HepG2 (cell line): ENCODE measurements around the gene ZIC4. TPM values are rescaled to one million over a fixed set of nuclear protein-coding genes. Genes with fewer than 3 reads are reported as not detected.

Experiments used
- DMAP1 ChIP-seq: IDR thresholded peaks from 2 replicates; pipeline ENCODE4 v1.6.1; 2016
- ELF3 ChIP-seq: IDR thresholded peaks from 2 replicates; pipeline ENCODE4 v1.6.1; 2016; ENCODE audit warnings: missing genetic modification reagents, missing compliant biosample characterization
- FOSL2 ChIP-seq: sonication (generic); formaldehyde crosslinking; IDR thresholded peaks from 2 replicates; pipeline ENCODE4 v1.4.0; 2020; ENCODE audit warnings: missing genetic modification reagents
- HMG20A ChIP-seq: IDR thresholded peaks from 2 replicates; pipeline ENCODE4 v1.6.1; 2016; ENCODE audit warnings: borderline replicate concordance
- HNF4G ChIP-seq, 2 experiments: sonication (generic) in 1 of 2; formaldehyde crosslinking in 1 of 2; IDR thresholded peaks; 2 replicates each; pipeline versions ENCODE4 v1.4.0 to v1.6.1; 2011 to 2020; ENCODE audit warnings: borderline replicate concordance in 2 of 2, low read depth in 2 of 2, mild to moderate bottlenecking in 2 of 2, low read length in 1 of 2, missing genetic modification reagents in 1 of 2, moderate library complexity in 1 of 2
- MIER3 ChIP-seq: IDR thresholded peaks from 2 replicates; pipeline ENCODE4 v1.6.1; 2016; ENCODE audit warnings: missing compliant biosample characterization, borderline replicate concordance
- MIXL1 ChIP-seq: IDR thresholded peaks from 2 replicates; pipeline ENCODE4 v1.6.1; 2016
- PRDM15 ChIP-seq: sonication (generic); formaldehyde crosslinking; IDR thresholded peaks from 2 replicates; pipeline ENCODE4 v1.4.0; 2020; ENCODE audit warnings: missing genetic modification reagents
- SIX1 ChIP-seq: sonication (generic); formaldehyde crosslinking; IDR thresholded peaks from 2 replicates; pipeline ENCODE4 v1.4.0; 2020; ENCODE audit warnings: missing genetic modification reagents, borderline replicate concordance
- TEAD3 ChIP-seq: optimal IDR thresholded peaks from 2 replicates; pipeline ENCODE3; 2016; ENCODE audit warnings: borderline replicate concordance
- ZGPAT ChIP-seq: IDR thresholded peaks from 2 replicates; pipeline ENCODE4 v1.6.1; 2016; ENCODE audit warnings: mild to moderate bottlenecking
- ZNF12 ChIP-seq: sonication (generic); formaldehyde crosslinking; IDR thresholded peaks from 2 replicates; pipeline ENCODE4 v1.5.0; 2020; ENCODE audit warnings: missing genetic modification reagents
- ZNF431 ChIP-seq: sonication (generic); formaldehyde crosslinking; IDR thresholded peaks from 2 replicates; pipeline ENCODE4 v1.9.0; 2022; ENCODE audit warnings: missing genetic modification reagents, low read depth, mild to moderate bottlenecking, borderline replicate concordance
- ZNF7 ChIP-seq: IDR thresholded peaks from 2 replicates; pipeline ENCODE4 v1.6.1; 2016; ENCODE audit warnings: missing biosample characterization, missing genetic modification reagents
- polyA plus RNA-seq, 8 experiments: library from polyadenylated mRNA; depleted of rRNA in 3 of 8; stranded (reverse) in 7 of 8; unstranded in 1 of 8; fragments of >200 nt; fragmentation: Illumina TruSeq in 4 of 8; extraction: Trizol in 4 of 8; gene quantifications; 2 replicates each; pipeline versions ENCODE4 v1.2.1 to v1.2.3, GENCODE V29; 2011 to 2016; ENCODE audit warnings: low read depth in 4 of 8, missing spikeins in 1 of 8, mixed read lengths in 1 of 8; ENCODE audit not compliant: insufficient read depth in 1 of 8
- total RNA-seq, 5 experiments: library from RNA; depleted of rRNA; stranded (reverse); fragments of >200 nt; fragmentation: Illumina TruSeq; extraction: Trizol; gene quantifications; 2 replicates each; pipeline ENCODE4 v1.2.3, GENCODE V29; 2016; ENCODE audit warnings: low read depth in 1 of 5
- TF ChIP-seq, protein P1 (sequence below): sonication (generic); formaldehyde crosslinking; IDR thresholded peaks from 2 replicates; pipeline ENCODE4 v1.8.0; 2023; ENCODE audit warnings: mild to moderate bottlenecking, missing genetic modification reagents
- TF ChIP-seq, protein P2 (sequence below): sonication (generic); formaldehyde crosslinking; conservative IDR thresholded peaks from 2 replicates; pipeline ENCODE4 v1.4.0; 2020; ENCODE audit warnings: mild to moderate bottlenecking, missing genetic modification reagents, moderate library complexity
- TF ChIP-seq, protein P3 (sequence below): sonication (generic); formaldehyde crosslinking; IDR thresholded peaks from 2 replicates; pipeline ENCODE4 v1.9.0; 2021; ENCODE audit warnings: missing genetic modification reagents, borderline replicate concordance

Gene ZIC4
- total and polyA plus RNA-seq, 2 of the 13 experiments (the other 11 are each of a cell fraction or from before 2014, with no cell fraction given): not detected

- peak; percentile 43; the same call in 1 of the 2 replicates for TF ChIP-seq ELF3 (CRISPR knock-in tag)
- TF ChIP-seq MIER3 (CRISPR knock-in tag): peak; percentile 54; the same call in 1 of the 2 replicates
- TF ChIP-seq FOSL2 (CRISPR knock-in tag): peak; percentile 69
- TF ChIP-seq ZNF12 (CRISPR knock-in tag): 0 out of 2 replicates have a peak, but pooled peaks have one; percentile 47
- TF ChIP-seq, protein P1, sequence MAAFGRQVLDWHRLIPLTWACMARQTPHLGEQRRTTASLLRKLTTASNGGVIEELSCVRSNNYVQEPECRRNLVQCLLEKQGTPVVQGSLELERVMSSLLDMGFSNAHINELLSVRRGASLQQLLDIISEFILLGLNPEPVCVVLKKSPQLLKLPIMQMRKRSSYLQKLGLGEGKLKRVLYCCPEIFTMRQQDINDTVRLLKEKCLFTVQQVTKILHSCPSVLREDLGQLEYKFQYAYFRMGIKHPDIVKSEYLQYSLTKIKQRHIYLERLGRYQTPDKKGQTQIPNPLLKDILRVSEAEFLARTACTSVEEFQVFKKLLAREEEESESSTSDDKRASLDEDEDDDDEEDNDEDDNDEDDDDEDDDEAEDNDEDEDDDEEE (CRISPR knock-in tag): no peak
- TF ChIP-seq MIXL1 (CRISPR knock-in tag): peak; percentile 60
- TF ChIP-seq, protein P2, sequence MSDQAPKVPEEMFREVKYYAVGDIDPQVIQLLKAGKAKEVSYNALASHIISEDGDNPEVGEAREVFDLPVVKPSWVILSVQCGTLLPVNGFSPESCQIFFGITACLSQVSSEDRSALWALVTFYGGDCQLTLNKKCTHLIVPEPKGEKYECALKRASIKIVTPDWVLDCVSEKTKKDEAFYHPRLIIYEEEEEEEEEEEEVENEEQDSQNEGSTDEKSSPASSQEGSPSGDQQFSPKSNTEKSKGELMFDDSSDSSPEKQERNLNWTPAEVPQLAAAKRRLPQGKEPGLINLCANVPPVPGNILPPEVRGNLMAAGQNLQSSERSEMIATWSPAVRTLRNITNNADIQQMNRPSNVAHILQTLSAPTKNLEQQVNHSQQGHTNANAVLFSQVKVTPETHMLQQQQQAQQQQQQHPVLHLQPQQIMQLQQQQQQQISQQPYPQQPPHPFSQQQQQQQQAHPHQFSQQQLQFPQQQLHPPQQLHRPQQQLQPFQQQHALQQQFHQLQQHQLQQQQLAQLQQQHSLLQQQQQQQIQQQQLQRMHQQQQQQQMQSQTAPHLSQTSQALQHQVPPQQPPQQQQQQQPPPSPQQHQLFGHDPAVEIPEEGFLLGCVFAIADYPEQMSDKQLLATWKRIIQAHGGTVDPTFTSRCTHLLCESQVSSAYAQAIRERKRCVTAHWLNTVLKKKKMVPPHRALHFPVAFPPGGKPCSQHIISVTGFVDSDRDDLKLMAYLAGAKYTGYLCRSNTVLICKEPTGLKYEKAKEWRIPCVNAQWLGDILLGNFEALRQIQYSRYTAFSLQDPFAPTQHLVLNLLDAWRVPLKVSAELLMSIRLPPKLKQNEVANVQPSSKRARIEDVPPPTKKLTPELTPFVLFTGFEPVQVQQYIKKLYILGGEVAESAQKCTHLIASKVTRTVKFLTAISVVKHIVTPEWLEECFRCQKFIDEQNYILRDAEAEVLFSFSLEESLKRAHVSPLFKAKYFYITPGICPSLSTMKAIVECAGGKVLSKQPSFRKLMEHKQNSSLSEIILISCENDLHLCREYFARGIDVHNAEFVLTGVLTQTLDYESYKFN (CRISPR knock-in tag): peak; percentile 54; the same call in 1 of the 2 replicates
- TF ChIP-seq HMG20A (CRISPR knock-in tag): peak; percentile 85
- TF ChIP-seq ZNF7 (CRISPR knock-in tag): 0 out of 2 replicates have a peak, but pooled peaks have one; percentile 14
- peak; percentile 51 for TF ChIP-seq TEAD3
- TF ChIP-seq, protein P3, sequence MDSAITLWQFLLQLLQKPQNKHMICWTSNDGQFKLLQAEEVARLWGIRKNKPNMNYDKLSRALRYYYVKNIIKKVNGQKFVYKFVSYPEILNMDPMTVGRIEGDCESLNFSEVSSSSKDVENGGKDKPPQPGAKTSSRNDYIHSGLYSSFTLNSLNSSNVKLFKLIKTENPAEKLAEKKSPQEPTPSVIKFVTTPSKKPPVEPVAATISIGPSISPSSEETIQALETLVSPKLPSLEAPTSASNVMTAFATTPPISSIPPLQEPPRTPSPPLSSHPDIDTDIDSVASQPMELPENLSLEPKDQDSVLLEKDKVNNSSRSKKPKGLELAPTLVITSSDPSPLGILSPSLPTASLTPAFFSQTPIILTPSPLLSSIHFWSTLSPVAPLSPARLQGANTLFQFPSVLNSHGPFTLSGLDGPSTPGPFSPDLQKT (CRISPR knock-in tag): no peak
- peak; percentile 29; the same call in 1 of the 2 replicates for TF ChIP-seq SIX1 (CRISPR knock-in tag)
- TF ChIP-seq ZGPAT: peak; percentile 65
- TF ChIP-seq ZNF431 (CRISPR knock-in tag): peak; percentile 48; the same call in 1 of the 2 replicates
- TF ChIP-seq PRDM15: no peak
- TF ChIP-seq HNF4G (IDR thresholded peaks at IDR 0.05; ENCODE audit: borderline replicate concordance, low read depth, low read length): peak; percentile 77; the same call in 1 of the 2 replicates
- TF ChIP-seq HNF4G (CRISPR knock-in tag; IDR thresholded peaks at IDR 0.05; ENCODE audit: borderline replicate concordance, low read depth): peak; percentile 68; the same call in 1 of the 2 replicates
- 0 out of 2 replicates have a peak, but pooled peaks have one; percentile 9 for TF ChIP-seq DMAP1 (CRISPR knock-in tag)
Observed at GRCh38 chr3:147368561-147369221, 37.7 kb downstream of the ZIC4 start (continued).
